Measurements from ENCODE around the gene CCL22.
"Not testable (repeated sequence)": the region's sequence is repeated elsewhere in the genome, so short reads cannot be mapped to it uniquely, and the experiment has no call there.

Gene CCL22

DNA sequence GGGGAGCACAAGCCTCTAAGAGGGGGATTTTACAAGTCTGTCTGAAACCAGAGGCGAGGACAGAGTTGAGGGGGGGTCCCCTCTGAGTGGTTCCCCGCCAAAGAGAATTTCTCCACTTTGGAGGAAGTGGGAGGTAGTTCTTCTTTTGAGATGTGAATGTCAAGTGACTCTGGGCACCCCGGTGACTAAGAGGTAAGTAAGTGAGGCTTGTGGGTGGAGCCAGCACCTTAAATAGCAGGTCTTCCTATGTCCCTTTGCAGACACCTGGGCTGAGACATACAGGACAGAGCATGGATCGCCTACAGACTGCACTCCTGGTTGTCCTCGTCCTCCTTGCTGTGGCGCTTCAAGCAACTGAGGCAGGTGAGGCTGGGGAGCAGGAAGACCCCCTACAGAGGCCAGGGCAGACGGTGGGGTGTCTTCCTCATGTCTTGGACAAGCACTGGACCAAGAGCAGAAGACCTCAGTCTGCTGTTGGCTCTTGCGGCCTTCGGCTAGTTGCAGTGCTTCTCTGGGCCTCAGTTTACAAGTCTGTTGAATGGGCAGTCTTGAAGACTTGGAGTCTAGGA, at the start of gene CCL22:
TSS of gene CCL22 (plus strand) at position 257 of the 569 bp plus-strand sequence. CDS start at position 291, 34 bp downstream.
- peak in 1 of 2 experiments; percentile 26 for DNase-seq

- no peak for DNase-seq
Observed at GRCh38 chr16:57310801-57311200, 47.8 kb upstream of the CCL22 start.

GRCh38 chr16:57313509-57313908, 45.1 kb upstream of the CCL22 start:
- DNase-seq: no peak

GRCh38 chr16:57314161-57314785, 44.3 kb upstream of the CCL22 start:
- DNase-seq: no peak

GRCh38 chr16:57315416-57315815, 43.2 kb upstream of the CCL22 start:
- no peak for DNase-seq

DNA sequence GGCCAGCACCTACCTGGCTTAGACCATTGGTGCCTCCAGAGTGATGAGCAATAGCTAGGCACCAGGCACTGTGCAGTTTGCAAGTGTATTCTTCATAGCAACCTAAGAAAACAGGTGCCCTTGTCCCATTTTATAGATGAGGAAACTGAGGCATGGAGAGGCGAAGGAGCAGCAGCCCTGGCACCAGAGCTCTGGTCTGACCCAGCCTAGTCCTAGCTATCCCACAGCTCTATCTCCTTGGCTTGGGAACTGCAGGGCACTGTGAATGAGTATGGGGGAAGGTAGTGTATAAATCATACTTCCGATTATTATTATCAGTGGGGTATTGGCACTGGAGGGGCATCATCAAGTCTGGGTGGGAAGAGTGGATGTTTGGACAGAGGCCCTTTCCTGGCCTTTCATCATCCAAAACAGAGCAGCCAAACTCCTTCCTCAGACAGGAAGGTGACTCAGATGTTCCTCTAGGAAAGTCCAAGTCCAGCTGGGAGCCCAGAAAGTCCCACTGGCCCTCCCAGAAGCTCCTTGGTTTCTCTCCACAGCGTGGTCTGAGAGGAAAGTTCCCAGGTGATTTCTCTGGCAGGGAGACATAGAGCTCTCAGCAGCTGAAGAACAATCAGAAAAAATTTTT, 42.1 kb upstream of the CCL22 start:
- no peak for DNase-seq

GRCh38 chr16:57318240-57318970, 40.2 kb upstream of the CCL22 start:
- DNase-seq: no peak

GRCh38 chr16:57319646-57320045, 38.9 kb upstream of the CCL22 start:
- DNase-seq: no peak

- DNase-seq: no peak
Observed at GRCh38 chr16:57324749-57325148, 33.8 kb upstream of the CCL22 start.

GRCh38 chr16:57325458-57325857, 33.1 kb upstream of the CCL22 start:
- DNase-seq: no peak

- DNase-seq: no peak
Observed at GRCh38 chr16:57329718-57330327, 28.8 kb upstream of the CCL22 start.

- DNase-seq: no peak
Observed at GRCh38 chr16:57331355-57331754, 27.2 kb upstream of the CCL22 start.

DNA sequence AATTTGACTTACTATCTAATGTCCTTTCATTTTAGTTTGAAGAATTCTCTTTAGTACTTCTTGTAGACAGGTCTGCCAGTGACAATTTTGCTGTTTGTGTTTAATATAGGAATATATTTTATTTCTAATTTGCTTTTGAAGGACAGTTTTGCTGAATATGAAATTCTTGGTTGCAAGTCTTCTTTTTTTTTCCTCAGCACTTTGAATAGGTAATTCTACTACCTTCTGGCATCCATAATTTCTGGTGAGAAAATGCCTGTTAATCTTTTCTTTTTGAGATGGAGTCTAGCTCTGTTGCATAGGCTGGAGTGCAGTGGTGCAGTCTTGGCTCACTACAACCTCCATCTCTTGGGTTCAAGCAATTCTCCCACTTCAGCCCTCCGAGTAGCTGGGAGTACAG, 25.2 kb upstream of the CCL22 start:
- DNase-seq: no peak

DNA sequence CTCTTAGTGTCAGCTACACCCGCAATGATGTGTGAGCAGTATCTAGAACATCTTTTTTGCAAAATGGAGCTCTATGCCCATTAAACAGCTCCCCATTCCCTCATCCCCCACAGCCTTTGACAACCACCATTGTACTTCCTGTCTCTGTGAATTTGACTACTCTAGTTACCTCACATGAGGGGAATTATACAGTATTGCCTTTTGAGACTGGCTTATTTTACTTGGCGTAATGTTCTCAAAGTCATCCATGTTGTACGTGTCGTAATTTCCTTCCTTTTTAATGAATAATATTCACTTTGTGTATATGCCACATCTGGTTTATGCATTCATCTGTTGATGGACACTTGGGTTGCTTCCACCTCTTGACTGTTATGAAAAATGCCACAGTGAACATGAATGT, 23.2 kb upstream of the CCL22 start:
- no peak for DNase-seq

GRCh38 chr16:57341062-57341440, 17.5 kb upstream of the CCL22 start:
- no peak for DNase-seq

GRCh38 chr16:57341441-57342303, 16.9 kb upstream of the CCL22 start:
- no peak for DNase-seq

GRCh38 chr16:57342606-57343005, 16.0 kb upstream of the CCL22 start:
- not testable (repeated sequence) for DNase-seq

DNA sequence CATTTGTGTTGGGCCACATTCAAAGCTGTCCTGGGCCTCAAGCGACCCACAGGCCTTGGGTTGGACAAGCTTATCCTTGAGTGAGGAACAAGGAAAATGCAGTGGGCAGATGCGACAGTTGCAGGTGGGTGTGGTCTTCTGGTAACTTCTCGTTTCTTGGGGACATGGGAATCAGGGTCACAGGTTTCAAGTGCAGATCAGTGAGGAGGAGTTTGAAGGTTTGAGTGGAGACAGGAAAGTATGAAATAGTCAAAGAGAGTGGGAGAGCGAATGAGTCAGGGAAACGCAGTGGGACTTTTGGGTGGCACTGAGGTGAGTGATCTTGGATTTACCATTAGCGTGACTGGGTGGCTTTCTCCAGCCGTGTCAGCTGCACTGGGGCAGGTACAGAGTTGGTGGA, 15.4 kb upstream of the CCL22 start:
- DNase-seq: no peak

- not testable (repeated sequence) for DNase-seq
Observed at GRCh38 chr16:57344094-57344493, 14.5 kb upstream of the CCL22 start.

DNA sequence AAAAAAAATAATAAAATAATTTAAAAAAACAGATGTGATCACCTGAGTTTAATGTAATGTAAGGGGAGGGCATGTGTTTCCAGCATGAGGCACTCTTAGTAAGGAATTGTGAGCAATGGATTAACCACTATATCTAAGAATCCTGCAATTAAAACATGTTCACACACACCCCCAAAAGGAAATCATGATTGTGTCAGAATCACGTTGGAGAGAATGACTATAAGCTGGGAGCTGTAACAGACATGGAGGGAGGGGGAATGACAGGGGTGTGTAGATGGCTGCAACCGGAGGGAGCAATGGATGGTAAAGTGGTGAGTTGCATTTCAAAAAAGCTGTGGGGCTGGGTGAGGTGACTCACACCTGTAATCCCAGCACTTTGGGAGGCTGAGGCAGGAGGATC, 13.6 kb upstream of the CCL22 start:
- DNase-seq: no peak

DNA sequence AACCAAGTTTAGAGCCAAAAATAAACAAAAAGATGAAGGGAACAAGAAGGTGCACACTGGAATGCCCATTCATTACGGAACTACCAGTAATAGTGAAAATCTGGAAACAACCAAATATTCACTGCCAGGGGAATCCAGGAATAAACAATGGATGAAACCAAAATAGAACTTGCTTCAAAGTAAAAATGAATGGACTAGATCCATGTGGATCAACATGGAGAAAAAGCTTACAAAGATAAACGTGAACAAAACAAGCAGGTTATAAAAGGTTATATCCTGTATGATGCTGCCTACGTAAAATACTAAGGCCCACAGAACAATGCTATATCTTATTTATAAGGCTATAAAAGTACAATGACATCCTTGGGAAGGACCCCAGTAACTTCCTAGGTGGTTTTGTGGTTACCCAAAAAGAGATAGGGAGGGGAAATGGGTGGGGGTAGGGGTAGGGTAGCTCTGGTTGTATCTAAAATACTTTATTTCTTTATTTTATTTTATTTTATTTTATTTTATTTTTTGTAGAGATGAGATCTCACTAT, 12.8 kb upstream of the CCL22 start:
- no peak for DNase-seq

- no peak for DNase-seq
Observed at GRCh38 chr16:57347858-57348257, 10.7 kb upstream of the CCL22 start.

All from activated CD4-positive, alpha-beta T cell treated with anti-CD3 and anti-CD28 coated beads, Interleukin-2, amount 50 U/mL, for 48 hours (primary cell).